Naive thymus-derived CD4-positive, alpha-beta T cell (primary cell): Measurements from ENCODE around the gene RBM5. TPM values are rescaled to one million over a fixed set of nuclear protein-coding genes. Genes with fewer than 3 reads are reported as not detected.
A peak's percentile ranks its signal among the peaks of the same experiment; 100 is the strongest.

Experiments used
- ATAC-seq: fragments of 150-1000 bp; cut with Tn5 transposase; 2 replicates; pipeline ENCODE4 v1.10.0; 2021; ENCODE audit warnings: mild to moderate bottlenecking, moderate library complexity
- CTCF ChIA-PET: fragments of 350-600 bp; sonication (Branson Sonifier 250); formaldehyde crosslinking; loops from one replicate; lab custom pipeline; 2021; ENCODE audit warnings: antibody characterized with exemption; lab: Charles Lee
- POLR2A ChIA-PET: fragments of 350-600 bp; sonication (Branson Sonifier 250); formaldehyde crosslinking; loops from one replicate; lab custom pipeline; 2021; ENCODE audit warnings: antibody characterized with exemption, inconsistent platforms; lab: Charles Lee
- DNase-seq, 9 donors: peaks; one replicate each; pipeline versions ENCODE4 v3.0.0 to v3.0.0-alpha.2; 2020 to 2022; ENCODE audit warnings: mixed read lengths in 1 of 9
- H3K27ac ChIP-seq: one replicate; pipeline ENCODE4 v1.7.0; 2013; ENCODE audit warnings: mild to moderate bottlenecking, low read depth, low read length, moderate library complexity
- H3K27me3 ChIP-seq, 2 donors: one replicate each; pipeline ENCODE4 v1.7.0; 2013; ENCODE audit warnings: low read length in 2 of 2, mild to moderate bottlenecking in 2 of 2, moderate library complexity in 2 of 2; ENCODE audit not compliant: control insufficient read depth in 2 of 2, insufficient read depth in 2 of 2
- H3K36me3 ChIP-seq, 3 experiments: 1 replicate in 2 of 3; 2 replicates in 1 of 3; pipeline ENCODE4 v1.7.0; 2013; ENCODE audit warnings: low read length in 3 of 3, mild to moderate bottlenecking in 3 of 3, moderate library complexity in 1 of 3; ENCODE audit not compliant: insufficient read depth in 3 of 3, control insufficient read depth in 2 of 3
- H3K4me1 ChIP-seq, 2 donors: one replicate each; pipeline ENCODE4 v1.7.0; 2013; ENCODE audit warnings: low read length in 2 of 2, mild to moderate bottlenecking in 2 of 2, moderate library complexity in 1 of 2; ENCODE audit not compliant: control insufficient read depth in 2 of 2, insufficient read depth in 2 of 2
- H3K4me3 ChIP-seq: 2 replicates; pipeline ENCODE4 v1.7.0; 2013; ENCODE audit warnings: mild to moderate bottlenecking, low read length
- H3K9me3 ChIP-seq, 3 experiments: 1 replicate in 2 of 3; 2 replicates in 1 of 3; pipeline ENCODE4 v1.7.0; 2013; ENCODE audit warnings: low read length in 3 of 3; ENCODE audit not compliant: control insufficient read depth in 2 of 3
- H3K27ac Mint-ChIP-seq, 9 donors: one replicate each; pipeline ENCODE4 v1.8.0; 2020 to 2022; ENCODE audit warnings: mixed read lengths in 9 of 9, mild to moderate bottlenecking in 8 of 9, moderate library complexity in 5 of 9, inconsistent platforms in 2 of 9
- H3K27me3 Mint-ChIP-seq, 5 donors: one replicate each; pipeline ENCODE4 v1.8.0; 2021 to 2022; ENCODE audit warnings: mixed read lengths in 5 of 5, mild to moderate bottlenecking in 1 of 5
- H3K36me3 Mint-ChIP-seq, 5 donors: one replicate each; pipeline ENCODE4 v1.8.0; 2020 to 2022; ENCODE audit warnings: mixed read lengths in 5 of 5, mild to moderate bottlenecking in 3 of 5, inconsistent platforms in 1 of 5
- H3K4me1 Mint-ChIP-seq, 7 donors: one replicate each; pipeline ENCODE4 v1.8.0; 2020 to 2022; ENCODE audit warnings: mixed read lengths in 7 of 7, mild to moderate bottlenecking in 3 of 7, inconsistent platforms in 1 of 7
- H3K4me3 Mint-ChIP-seq, 10 donors: one replicate each; pipeline ENCODE4 v1.8.0; 2020 to 2022; ENCODE audit warnings: mild to moderate bottlenecking in 10 of 10, mixed read lengths in 10 of 10, moderate library complexity in 6 of 10, inconsistent platforms in 2 of 10
- H3K9me3 Mint-ChIP-seq, 11 donors: one replicate each; pipeline ENCODE4 v1.8.0; 2020 to 2022; ENCODE audit warnings: mixed read lengths in 11 of 11, mild to moderate bottlenecking in 4 of 11, inconsistent platforms in 1 of 11, moderate library complexity in 1 of 11
- intact Hi-C, 2 donors: fragments of 100-400 bp; cut with micrococcal nuclease; formaldehyde crosslinking; loops; one replicate each; pipeline ENCODE4 v1.15.1; 2023
- polyA plus RNA-seq, 2 donors: library from polyadenylated mRNA; unstranded; fragments of 300-500 nt; fragmentation: Illumina TruSeq; gene quantifications; one replicate each; pipeline ENCODE4 v1.2.3, GENCODE V29; 2021
- total RNA-seq, 6 experiments: library from RNA in 5 of 6; stranded (reverse) in 5 of 6; gene quantifications; 1 replicate in 5 of 6; 2 replicates in 1 of 6; pipeline ENCODE4 v1.2.3 and lab custom pipeline; 2021 to 2026

Gene RBM5
- total RNA-seq = 100 to 1,000 TPM; 223 to 420 (median 342) TPM
- 10 to 100 TPM; 45.6 to 63.1 TPM for polyA plus RNA-seq
- 247 reads per million, percentile 95 among the genes with 10 or more reads in this experiment for total RNA-seq (lab: John Stamatoyannopoulos, UW)

DNA sequence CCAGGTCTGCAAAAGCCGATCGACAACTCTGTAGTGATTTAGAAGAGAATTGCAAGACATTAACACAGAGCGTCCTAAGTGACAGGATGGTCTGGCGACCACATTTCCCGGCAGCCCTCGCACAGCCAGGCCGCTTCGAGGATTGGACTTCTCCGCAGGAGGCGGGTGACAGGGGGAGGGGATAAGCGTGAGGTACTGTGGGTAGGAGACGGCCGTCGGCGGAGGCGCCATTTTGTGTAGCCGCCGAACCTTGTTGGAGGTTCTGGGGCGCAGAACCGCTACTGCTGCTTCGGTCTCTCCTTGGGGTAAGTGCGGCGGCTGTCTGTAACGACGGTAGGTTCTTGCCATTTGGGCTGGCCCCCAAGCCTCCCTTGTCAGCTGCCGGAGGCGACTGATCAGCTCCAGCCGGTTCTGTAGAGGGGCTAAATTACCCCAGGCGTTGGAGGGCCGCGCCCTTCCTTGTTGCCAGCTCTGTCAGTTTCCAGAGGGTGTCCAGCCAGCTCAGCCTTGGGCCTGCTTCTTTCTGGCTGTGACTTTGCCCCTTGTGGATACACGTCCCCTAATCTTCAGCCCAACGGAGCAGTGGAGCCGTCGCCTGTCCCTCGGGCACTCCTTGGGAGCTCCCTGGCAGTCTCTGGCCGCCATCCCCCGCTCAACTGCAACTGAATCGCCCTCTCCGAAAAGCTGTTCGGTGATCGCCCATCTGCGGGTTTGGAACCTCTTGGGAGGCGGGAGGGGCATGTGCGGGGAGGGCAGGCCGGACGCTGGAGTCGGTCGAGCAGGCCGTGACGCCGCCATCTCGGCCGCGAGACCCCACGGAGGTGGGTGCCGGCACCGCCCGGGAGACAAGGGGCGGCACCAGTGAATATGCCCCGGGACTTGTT lies at the start of gene RBM5:
Gene RBM5 (plus strand): TSS at position 195 of the 884 bp plus-strand sequence. CDS start 1,516 bp downstream, outside the sequence.
- no peaks in the 10 kb centered on the region for H3K9me3 ChIP-seq

DNA sequence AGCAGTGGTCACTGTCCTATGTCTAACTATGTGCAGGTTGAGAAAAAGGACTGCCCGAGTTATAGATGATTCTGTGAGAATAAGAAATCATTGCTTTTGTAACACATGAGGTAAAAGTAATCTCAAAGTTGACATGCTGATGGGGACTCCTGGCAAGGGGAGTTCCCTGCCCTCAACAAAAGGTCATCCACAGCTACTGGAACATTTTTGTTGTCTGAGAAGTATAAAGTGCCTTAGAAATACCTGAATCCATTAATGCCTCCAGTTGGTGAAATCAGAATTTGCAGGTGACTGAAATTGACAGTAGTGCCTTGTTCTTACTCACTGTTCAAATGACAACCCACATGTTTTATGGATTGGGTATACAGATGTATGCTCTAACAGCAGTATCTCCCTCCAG lies 43.7 kb upstream of the RBM5 start:
- POLR2A ChIA-PET = no interaction called here
- H3K27me3 ChIP-seq = no peaks in the 10 kb centered on the region
- CTCF ChIA-PET = no interaction called here
- H3K4me3 Mint-ChIP-seq = no peak overlapping the region
- peak overlapping the region in 1 of 9 donors; percentile 3 for H3K27ac Mint-ChIP-seq
- ATAC-seq (no peak), DNase-seq (no peak)
- peaks cover 6 to 16% (median 13%) of the 10 kb centered on the region in 7 donors for H3K4me1 Mint-ChIP-seq
- intact Hi-C loops = no loop called here
- H3K36me3 ChIP-seq = peaks cover 0 to 31% (median 1%) of the 10 kb centered on the region in 3 experiments
- H3K9me3 ChIP-seq = no peaks in the 10 kb centered on the region
- H3K27ac ChIP-seq = no peak overlapping the region
- no peaks in the 10 kb centered on the region for H3K9me3 Mint-ChIP-seq
- no peaks in the 10 kb centered on the region for H3K27me3 Mint-ChIP-seq
- peaks cover 0 to 20% (median 11%) of the 10 kb centered on the region in 5 donors for H3K36me3 Mint-ChIP-seq
- no peak overlapping the region for H3K4me3 ChIP-seq
- no peaks in the 10 kb centered on the region for H3K4me1 ChIP-seq

More for the DNA sequence above, at the start of gene RBM5:
- Mint-ChIP-seq H3K27ac (peak within 1 kb of the TSS; percentile 94 to 99 (median 97)), H3K9me3 (no peaks in the 10 kb centered on the region), H3K27me3 (no peaks in the 10 kb centered on the region), H3K36me3 (peaks cover 7 to 24% (median 21%) of the 10 kb centered on the region in 5 donors), H3K4me1 (peaks cover 24 to 36% (median 32%) of the 10 kb centered on the region in 7 donors), H3K4me3 (peak within 1 kb of the TSS; percentile 94 to 98 (median 96))
- Histone ChIP-seq H3K4me1 (peaks cover 16 to 23% of the 10 kb centered on the region in 2 donors), H3K36me3 (peaks cover 14 to 44% (median 28%) of the 10 kb centered on the region in 3 experiments), H3K27me3 (no peaks in the 10 kb centered on the region), H3K27ac (peak within 1 kb of the TSS; percentile 98), H3K4me3 (peak within 1 kb of the TSS; percentile 88)
- ChIA-PET CTCF (no interaction called here), POLR2A (interaction anchor here (0.5 to 2.0 kb wide), 5 partner anchors 10 to 146 kb away, joined by 3 to 17 read pairs (median 5); no protein-coding TSS in a partner anchor)
- DNase-seq = peak; percentile 71 to 91 (median 89)
- intact Hi-C loops = loop anchor here (2.0 to 10.0 kb wide), 9 partner anchors 148 to 674 kb away; partner anchors contain the start of genes RBM6 (in 2 of the 2), TRAIP (in 2 of the 2), C3orf18 (in 1 of the 2) and HEMK1 (in 1 of the 2)
- peak; percentile 100 for ATAC-seq

GRCh38 chr3:50047426-50047825 lies 41.3 kb upstream of the RBM5 start:
- Mint-ChIP-seq H3K27me3 (no peaks in the 10 kb centered on the region), H3K27ac (peak overlapping the region in 2 of 9 donors; percentile 45 to 68), H3K9me3 (no peaks in the 10 kb centered on the region), H3K4me1 (peaks cover 0 to 8% (median 0%) of the 10 kb centered on the region in 7 donors), H3K4me3 (no peak overlapping the region), H3K36me3 (peaks cover 0 to 23% (median 13%) of the 10 kb centered on the region in 5 donors)
- Histone ChIP-seq H3K9me3 (no peaks in the 10 kb centered on the region), H3K36me3 (peaks cover 5 to 45% (median 5%) of the 10 kb centered on the region in 3 experiments), H3K4me1 (no peaks in the 10 kb centered on the region), H3K27me3 (no peaks in the 10 kb centered on the region), H3K27ac (no peak overlapping the region), H3K4me3 (no peak overlapping the region)
- no peak for DNase-seq
- ATAC-seq = no peak
- ChIA-PET CTCF (no interaction called here), POLR2A (no interaction called here)
- intact Hi-C loops = no loop called here

GRCh38 chr3:50050361-50050760 lies 38.4 kb upstream of the RBM5 start:
- POLR2A ChIA-PET = no interaction called here
- ATAC-seq (no peak), DNase-seq (no peak)
- no peaks in the 10 kb centered on the region for H3K4me1 ChIP-seq
- no peak overlapping the region for H3K4me3 Mint-ChIP-seq
- H3K27me3 Mint-ChIP-seq = no peaks in the 10 kb centered on the region
- CTCF ChIA-PET = no interaction called here
- intact Hi-C loops = no loop called here
- peak overlapping the region in 2 of 9 donors; percentile 29 to 33 for H3K27ac Mint-ChIP-seq
- H3K9me3 ChIP-seq = no peaks in the 10 kb centered on the region
- peaks cover 0 to 8% (median 0%) of the 10 kb centered on the region in 7 donors for H3K4me1 Mint-ChIP-seq
- no peak overlapping the region for H3K27ac ChIP-seq
- peaks cover 7 to 41% (median 23%) of the 10 kb centered on the region in 5 donors for H3K36me3 Mint-ChIP-seq
- H3K36me3 ChIP-seq = peaks cover 5 to 69% (median 9%) of the 10 kb centered on the region in 3 experiments
- no peaks in the 10 kb centered on the region for H3K9me3 Mint-ChIP-seq
- H3K4me3 ChIP-seq = no peak overlapping the region
- no peaks in the 10 kb centered on the region for H3K27me3 ChIP-seq

DNA sequence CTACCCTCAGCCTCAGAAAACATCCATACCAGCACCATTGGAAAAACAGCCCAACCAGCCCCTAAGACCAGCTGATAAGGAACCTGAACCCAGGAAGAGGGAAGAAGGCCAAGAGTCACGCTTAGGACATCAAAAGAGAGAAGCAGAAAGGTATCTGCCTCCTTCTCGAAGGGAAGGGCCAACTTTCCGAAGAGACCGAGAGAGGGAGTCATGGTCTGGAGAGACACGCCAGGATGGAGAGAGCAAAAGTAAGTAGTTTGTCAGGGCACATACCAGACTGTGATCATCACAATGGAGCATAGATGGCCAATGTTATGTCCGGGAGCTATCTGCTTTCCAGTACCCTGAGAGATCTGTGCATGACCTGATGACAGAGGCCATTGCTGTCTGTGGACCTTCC lies 31.0 kb upstream of the RBM5 start:
- H3K36me3 ChIP-seq = peaks cover 12 to 92% (median 20%) of the 10 kb centered on the region in 3 experiments
- CTCF ChIA-PET = no interaction called here
- H3K4me1 ChIP-seq = no peaks in the 10 kb centered on the region
- DNase-seq (no peak), ATAC-seq (no peak)
- peaks cover 9 to 62% (median 39%) of the 10 kb centered on the region in 5 donors for H3K36me3 Mint-ChIP-seq
- no peak overlapping the region for H3K4me3 Mint-ChIP-seq
- no peaks in the 10 kb centered on the region for H3K27me3 ChIP-seq
- intact Hi-C loops = no loop called here
- no peak overlapping the region for H3K27ac ChIP-seq
- H3K4me3 ChIP-seq = no peak overlapping the region
- H3K9me3 Mint-ChIP-seq = no peaks in the 10 kb centered on the region
- POLR2A ChIA-PET = no interaction called here
- H3K27ac Mint-ChIP-seq = peak overlapping the region in 3 of 9 donors; percentile 4 to 49 (median 38)
- no peaks in the 10 kb centered on the region for H3K27me3 Mint-ChIP-seq
- no peaks in the 10 kb centered on the region for H3K9me3 ChIP-seq
- no peaks in the 10 kb centered on the region for H3K4me1 Mint-ChIP-seq

- no peaks in the 10 kb centered on the region for H3K27me3 Mint-ChIP-seq
- H3K4me1 Mint-ChIP-seq = no peaks in the 10 kb centered on the region
- no peak overlapping the region for H3K4me3 ChIP-seq
- CTCF ChIA-PET = interaction anchor here (0.6 kb wide), 1 partner anchor 211 kb away, joined by 3 read pairs; no protein-coding TSS in a partner anchor
- H3K4me1 ChIP-seq = no peaks in the 10 kb centered on the region
- H3K9me3 ChIP-seq = no peaks in the 10 kb centered on the region
- H3K27me3 ChIP-seq = no peaks in the 10 kb centered on the region
- POLR2A ChIA-PET = no interaction called here
- no peak overlapping the region for H3K27ac ChIP-seq
- DNase-seq (no peak), ATAC-seq (no peak)
- peaks cover 22 to 96% (median 53%) of the 10 kb centered on the region in 3 experiments for H3K36me3 ChIP-seq
- intact Hi-C loops = no loop called here
- H3K27ac Mint-ChIP-seq = peak overlapping the region in 4 of 9 donors; percentile 22 to 59 (median 34)
- peaks cover 0 to 1% (median 0%) of the 10 kb centered on the region in 11 donors for H3K9me3 Mint-ChIP-seq
- H3K4me3 Mint-ChIP-seq = no peak overlapping the region
- peaks cover 22 to 56% (median 38%) of the 10 kb centered on the region in 5 donors for H3K36me3 Mint-ChIP-seq
Observed at GRCh38 chr3:50068134-50068533, 20.6 kb upstream of the RBM5 start.
